K562 (cell line): ENCODE results near the gene PIP4K2A. TPM values are rescaled to one million over a fixed set of nuclear protein-coding genes. Genes with fewer than 3 reads are reported as not detected.

Source experiments
- ADNP ChIP-seq: fragments of 200-800 bp; sonication (Bioruptor generic); IDR thresholded peaks from 2 replicates; pipeline ENCODE4 v1.6.1; 2016; ENCODE audit warnings: missing genetic modification characterization, missing compliant biosample characterization
- BCLAF1 ChIP-seq, 2 experiments: fragments of 450-650 bp in 1 of 2; IDR thresholded peaks; 2 replicates each; pipeline ENCODE4 v1.6.1; 2011 to 2017; ENCODE audit warnings: low read depth in 2 of 2, antibody characterized with exemption in 1 of 2, borderline replicate concordance in 1 of 2, low read length in 1 of 2, mild to moderate bottlenecking in 1 of 2, mixed read lengths in 1 of 2; ENCODE audit not compliant: control insufficient read depth in 1 of 2
- CEBPG ChIP-seq, 3 experiments: fragments of 200-800 bp in 1 of 3; sonication (Bioruptor generic) in 1 of 3; sonication (generic) in 1 of 3; formaldehyde crosslinking in 1 of 3; IDR thresholded peaks in 2 of 3; conservative IDR thresholded peaks in 1 of 3; 2 replicates each; pipeline versions ENCODE4 v1.6.1 to v1.8.0; 2016 to 2022; ENCODE audit warnings: missing compliant biosample characterization in 2 of 3, missing genetic modification characterization in 2 of 3, mild to moderate bottlenecking in 1 of 3, missing genetic modification reagents in 1 of 3
- E2F3 ChIP-seq: fragments of 250-450 bp; sonication (Bioruptor Pico); IDR thresholded peaks from 2 replicates; pipeline ENCODE4 v1.4.0; 2020; ENCODE audit warnings: mild to moderate bottlenecking
- EP400 ChIP-seq: fragments of 450-650 bp; IDR thresholded peaks from 2 replicates; pipeline ENCODE4 v1.6.1; 2017; ENCODE audit warnings: antibody characterized with exemption, mild to moderate bottlenecking, moderate library complexity
- GABPB2 ChIP-seq: fragments of 250-450 bp; sonication (Bioruptor Pico); conservative IDR thresholded peaks from 2 replicates; pipeline ENCODE4 v1.5.1; 2021; ENCODE audit warnings: mild to moderate bottlenecking
- HEY1 ChIP-seq: fragments of 250-450 bp; sonication (Bioruptor Pico); IDR thresholded peaks from 2 replicates; pipeline ENCODE4 v1.5.0; 2020; ENCODE audit warnings: mild to moderate bottlenecking, moderate library complexity, borderline replicate concordance
- HNRNPL ChIP-seq: fragments of 200-400 bp; formaldehyde crosslinking; IDR thresholded peaks from 2 replicates; pipeline ENCODE4 v1.6.1; 2017; ENCODE audit warnings: low read depth, mild to moderate bottlenecking, low read length
- HNRNPLL ChIP-seq: fragments of 200-400 bp; formaldehyde crosslinking; IDR thresholded peaks from 2 replicates; pipeline ENCODE4 v1.6.1; 2017; ENCODE audit warnings: low read length, low read depth, mild to moderate bottlenecking; ENCODE audit not compliant: poor library complexity, severe bottlenecking
- KDM4B ChIP-seq, 2 experiments: fragments of 450-650 bp in 1 of 2; sonication (generic) in 1 of 2; IDR thresholded peaks; 2 replicates each; pipeline ENCODE4 v1.6.1; 2016 to 2017; ENCODE audit warnings: borderline replicate concordance in 2 of 2, antibody characterized with exemption in 1 of 2, low read depth in 1 of 2, mild to moderate bottlenecking in 1 of 2
- MTF1 ChIP-seq: fragments of 250-450 bp; sonication (Bioruptor Pico); IDR thresholded peaks from 2 replicates; pipeline ENCODE4 v1.9.0; 2021; ENCODE audit warnings: moderate library complexity, mild to moderate bottlenecking, inconsistent platforms, borderline replicate concordance
- PHB ChIP-seq: fragments of 250-450 bp; sonication (Bioruptor Pico); IDR thresholded peaks from 2 replicates; pipeline ENCODE4 v1.5.0; 2021
- PHF20 ChIP-seq: fragments of 450-650 bp; IDR thresholded peaks from 2 replicates; pipeline ENCODE4 v1.6.1; 2018; ENCODE audit not compliant: partially characterized antibody
- PURB ChIP-seq: sonication (generic); formaldehyde crosslinking; IDR thresholded peaks from 2 replicates; pipeline ENCODE4 v1.9.0; 2021; ENCODE audit warnings: low read depth, mild to moderate bottlenecking, missing genetic modification reagents
- RBFOX2 ChIP-seq: fragments of 200-400 bp; formaldehyde crosslinking; IDR thresholded peaks from 2 replicates; pipeline ENCODE4 v1.6.1; 2017; ENCODE audit warnings: low read depth, mild to moderate bottlenecking, low read length, moderate library complexity
- RBM25 ChIP-seq: fragments of 200-400 bp; formaldehyde crosslinking; IDR thresholded peaks from 2 replicates; pipeline ENCODE4 v1.6.1; 2018; ENCODE audit warnings: low read length, low read depth, moderate library complexity; ENCODE audit not compliant: severe bottlenecking
- RBM34 ChIP-seq: fragments of 200-400 bp; formaldehyde crosslinking; IDR thresholded peaks from 2 replicates; pipeline ENCODE4 v1.6.1; 2018; ENCODE audit warnings: low read length, borderline replicate concordance; ENCODE audit not compliant: insufficient read depth
- SMARCC2 ChIP-seq: fragments of 450-650 bp; IDR thresholded peaks from 2 replicates; pipeline ENCODE4 v1.6.1; 2017; ENCODE audit warnings: antibody characterized with exemption, moderate library complexity, mild to moderate bottlenecking, low read depth
- THAP7 ChIP-seq: fragments of 250-450 bp; sonication (Bioruptor Pico); IDR thresholded peaks from 2 replicates; pipeline ENCODE4 v1.5.0; 2021
- U2AF1 ChIP-seq: fragments of 200-400 bp; formaldehyde crosslinking; optimal IDR thresholded peaks from 2 replicates; pipeline ENCODE3; 2017; ENCODE audit warnings: mild to moderate bottlenecking, low read depth, low read length, moderate library complexity
- ZNF197 ChIP-seq: fragments of 200-800 bp; sonication (Bioruptor generic); IDR thresholded peaks from 2 replicates; pipeline ENCODE4 v1.6.1; 2016; ENCODE audit warnings: low read depth, missing genetic modification characterization, missing compliant biosample characterization
- ZNF655 ChIP-seq: fragments of 250-450 bp; sonication (Bioruptor Pico); IDR thresholded peaks from 2 replicates; pipeline ENCODE4 v1.5.0; 2021
- ZNF668 ChIP-seq: fragments of 250-450 bp; sonication (Bioruptor Pico); IDR thresholded peaks from 2 replicates; pipeline ENCODE4 v1.8.0; 2022; ENCODE audit warnings: mild to moderate bottlenecking, inconsistent platforms
- ZNF778 ChIP-seq: fragments of 450-650 bp; formaldehyde crosslinking; IDR thresholded peaks from 2 replicates; pipeline ENCODE4 v1.4.0; 2020; ENCODE audit warnings: mild to moderate bottlenecking, moderate library complexity
- ZSCAN32 ChIP-seq: fragments of 450-650 bp; formaldehyde crosslinking; IDR thresholded peaks from 2 replicates; pipeline ENCODE4 v1.4.0; 2020; ENCODE audit warnings: mild to moderate bottlenecking, moderate library complexity
- polyA plus RNA-seq, 8 experiments: library from polyadenylated mRNA; depleted of rRNA in 4 of 8; stranded (reverse) in 5 of 8; unstranded in 3 of 8; fragments of >200 nt; fragmentation: Nextera tagmentation in 2 of 8; fragmentation: Illumina TruSeq in 1 of 8; extraction: Ambion mirVana in 2 of 8; extraction: Trizol in 1 of 8; gene quantifications; 2 replicates each; pipeline versions ENCODE4 v1.2.1 to v1.2.3, GENCODE V29; 2011 to 2014; ENCODE audit warnings: inconsistent platforms in 1 of 8, missing spikeins in 1 of 8
- total RNA-seq, 7 experiments: library from RNA; depleted of rRNA in 6 of 7; stranded (reverse); fragments of >200 nt in 6 of 7; fragmentation: Illumina TruSeq in 2 of 7; extraction: Trizol in 2 of 7; gene quantifications; 2 replicates each; pipeline versions ENCODE4 v1.2.1 to v1.2.3, GENCODE V29; 2011 to 2021; ENCODE audit warnings: low replicate concordance in 1 of 7

The PIP4K2A gene
- total and polyA plus RNA-seq, 9 of the 15 experiments (the other 6 are each of a cell fraction or from before 2014, with no cell fraction given) = 35.6 to 117 (median 71.9) TPM

- no peak for TF ChIP-seq HEY1 (CRISPR knock-in tag)
- TF ChIP-seq U2AF1 = no peak
- no peak; the same call in 1 of the 2 replicates for TF ChIP-seq ADNP (tag)
- TF ChIP-seq PURB = no peak
- TF ChIP-seq RBFOX2 = no peak
- TF ChIP-seq E2F3 (CRISPR knock-in tag) = no peak
- no peak for TF ChIP-seq ZNF655 (CRISPR knock-in tag)
- TF ChIP-seq CEBPG (CRISPR knock-in tag; IDR thresholded peaks at IDR 0.05) = no peak
- no peak for TF ChIP-seq CEBPG (tag; conservative IDR thresholded peaks at IDR 0.05 in 1 of 2, IDR thresholded peaks at IDR 0.05 in 1 of 2)
- no peak for TF ChIP-seq KDM4B (IDR thresholded peaks at IDR 0.05; ENCODE audit: borderline replicate concordance in 2 of 2, low read depth in 1 of 2)
- no peak for TF ChIP-seq HNRNPLL
- TF ChIP-seq MTF1 (CRISPR knock-in tag) = no peak
- no peak for TF ChIP-seq PHF20
- TF ChIP-seq RBM25 = no peak
- TF ChIP-seq ZSCAN32 (CRISPR knock-in tag) = no peak
- peak; percentile 71; the same call in 1 of the 2 replicates for TF ChIP-seq SMARCC2
- TF ChIP-seq RBM34 = no peak
- TF ChIP-seq HNRNPL = no peak
- TF ChIP-seq ZNF197 = no peak
- no peak for TF ChIP-seq THAP7 (CRISPR knock-in tag)
- TF ChIP-seq EP400 = no peak
- TF ChIP-seq ZNF668 = no peak
- no peak for TF ChIP-seq PHB
- TF ChIP-seq BCLAF1 (IDR thresholded peaks at IDR 0.05; ENCODE audit: borderline replicate concordance in 1 of 2, control insufficient read depth in 1 of 2, low read depth in 2 of 2, low read length in 1 of 2) = no peak
- TF ChIP-seq GABPB2 = no peak
- no peak for TF ChIP-seq ZNF778
Measured at GRCh38 chr10:22736134-22736533, 21.8 kb upstream of the PIP4K2A start (continued).
